Measurements from ENCODE around the gene WBP1L. TPM values are rescaled to one million over a fixed set of nuclear protein-coding genes. Genes with fewer than 3 reads are reported as not detected.
"Not testable (repeated sequence)": the region's sequence is repeated elsewhere in the genome, so short reads cannot be mapped to it uniquely, and the experiment has no call there.

Gene WBP1L
- total RNA-seq, 1 donor from 2014 or later = 26.1 TPM

DNA sequence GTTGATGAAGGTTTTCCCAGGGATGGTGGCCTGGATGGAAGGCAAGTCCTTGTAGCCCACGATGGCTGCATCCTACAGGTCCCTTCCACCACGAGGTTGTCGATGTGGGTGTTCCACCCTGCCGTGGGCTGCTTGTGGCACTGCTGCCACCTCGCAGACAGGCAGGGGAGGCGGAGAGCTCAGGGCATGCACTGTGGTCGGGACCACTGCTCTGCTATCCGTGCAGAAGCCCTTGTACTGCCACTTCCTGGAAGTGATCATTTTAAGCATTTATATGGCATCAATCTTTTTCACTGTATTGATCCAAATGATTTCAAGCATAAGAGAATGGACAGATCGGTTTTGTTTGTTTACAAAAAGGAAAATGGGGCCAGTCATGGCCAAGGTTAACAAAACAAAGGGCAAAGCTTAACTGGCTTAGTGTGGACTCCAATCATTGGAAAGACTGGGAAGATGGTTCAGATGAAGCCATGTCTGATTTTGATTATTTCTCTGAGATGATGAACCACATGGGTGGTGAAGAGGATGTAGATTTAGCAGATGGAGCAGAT, 101.7 kb downstream of the WBP1L start:
- TF ChIP-seq, protein P1, sequence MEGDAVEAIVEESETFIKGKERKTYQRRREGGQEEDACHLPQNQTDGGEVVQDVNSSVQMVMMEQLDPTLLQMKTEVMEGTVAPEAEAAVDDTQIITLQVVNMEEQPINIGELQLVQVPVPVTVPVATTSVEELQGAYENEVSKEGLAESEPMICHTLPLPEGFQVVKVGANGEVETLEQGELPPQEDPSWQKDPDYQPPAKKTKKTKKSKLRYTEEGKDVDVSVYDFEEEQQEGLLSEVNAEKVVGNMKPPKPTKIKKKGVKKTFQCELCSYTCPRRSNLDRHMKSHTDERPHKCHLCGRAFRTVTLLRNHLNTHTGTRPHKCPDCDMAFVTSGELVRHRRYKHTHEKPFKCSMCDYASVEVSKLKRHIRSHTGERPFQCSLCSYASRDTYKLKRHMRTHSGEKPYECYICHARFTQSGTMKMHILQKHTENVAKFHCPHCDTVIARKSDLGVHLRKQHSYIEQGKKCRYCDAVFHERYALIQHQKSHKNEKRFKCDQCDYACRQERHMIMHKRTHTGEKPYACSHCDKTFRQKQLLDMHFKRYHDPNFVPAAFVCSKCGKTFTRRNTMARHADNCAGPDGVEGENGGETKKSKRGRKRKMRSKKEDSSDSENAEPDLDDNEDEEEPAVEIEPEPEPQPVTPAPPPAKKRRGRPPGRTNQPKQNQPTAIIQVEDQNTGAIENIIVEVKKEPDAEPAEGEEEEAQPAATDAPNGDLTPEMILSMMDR (IDR thresholded peaks at IDR 0.05; ENCODE audit: insufficient read depth, low read length, severe bottlenecking) = no peak
- Histone ChIP-seq H3K36me3 (ENCODE audit: control insufficient read depth, insufficient read depth, low read length) (no peaks in the 10 kb centered on the region), H3K4me3 (ENCODE audit: low read depth, low read length) (no peak overlapping the region), H3K27me3 (ENCODE audit: control insufficient read depth, insufficient read depth, low read length) (peaks cover 2% of the 10 kb centered on the region)
- no peak for FAIRE-seq
- no peak for DNase-seq (ENCODE audit: low read depth)

DNA sequence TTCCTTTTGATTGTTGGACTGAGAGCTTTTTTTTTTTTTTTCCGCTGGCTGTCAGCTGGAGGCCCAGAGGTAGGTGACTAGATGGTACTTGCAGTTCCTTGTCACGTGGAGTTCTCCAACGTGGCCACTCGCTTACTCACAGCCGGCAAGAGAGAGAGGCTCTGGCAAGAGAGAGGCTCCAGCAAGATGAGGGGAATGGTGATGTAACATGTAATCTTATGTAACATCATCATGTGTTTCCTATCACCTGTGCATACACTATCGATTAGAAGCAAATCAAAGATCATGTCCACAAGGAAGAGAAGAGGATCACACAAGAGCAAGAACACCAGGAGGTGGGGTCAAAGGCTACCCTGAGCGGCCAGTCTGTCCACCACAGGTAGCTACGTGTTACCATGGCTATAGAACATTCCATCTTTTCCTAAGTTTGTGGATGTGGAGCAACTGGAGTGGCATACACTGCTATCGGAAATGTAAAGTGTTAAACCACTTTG, 106.3 kb downstream of the WBP1L start:
- no peaks in the 10 kb centered on the region for H3K27me3 ChIP-seq (ENCODE audit: control insufficient read depth, insufficient read depth, low read length)
- FAIRE-seq (no peak), DNase-seq (ENCODE audit: low read depth) (peak; percentile 73)
- TF ChIP-seq, protein P1 (IDR thresholded peaks at IDR 0.05; ENCODE audit: insufficient read depth, low read length, severe bottlenecking) = no peak
- no peaks in the 10 kb centered on the region for H3K36me3 ChIP-seq (ENCODE audit: control insufficient read depth, insufficient read depth, low read length)
- no peak overlapping the region for H3K4me3 ChIP-seq (ENCODE audit: low read depth, low read length)

DNA sequence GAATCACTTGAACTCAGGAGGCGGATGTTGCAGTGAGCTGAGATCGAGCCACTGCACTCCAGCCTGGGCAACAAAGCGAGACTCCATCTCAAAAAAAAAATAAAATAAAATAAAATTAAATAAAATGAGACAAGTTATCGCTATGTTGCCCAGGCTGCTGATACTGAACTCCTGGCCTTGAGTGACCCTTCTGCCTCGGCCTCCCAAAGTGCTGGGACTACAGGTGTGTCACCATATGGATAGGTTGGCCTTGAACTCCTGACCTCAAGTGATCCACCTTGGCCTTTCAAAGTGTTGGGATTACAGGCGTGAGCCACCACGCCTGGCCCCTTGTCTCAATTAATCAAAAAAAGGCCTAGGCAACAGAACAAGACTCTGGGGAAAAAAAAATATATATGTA, 109.5 kb downstream of the WBP1L start:
- H3K36me3 ChIP-seq (ENCODE audit: control insufficient read depth, insufficient read depth, low read length); FAIRE-seq; DNase-seq (ENCODE audit: low read depth); H3K4me3 ChIP-seq (ENCODE audit: low read depth, low read length); H3K27me3 ChIP-seq (ENCODE audit: control insufficient read depth, insufficient read depth, low read length): not testable (repeated sequence)

DNA sequence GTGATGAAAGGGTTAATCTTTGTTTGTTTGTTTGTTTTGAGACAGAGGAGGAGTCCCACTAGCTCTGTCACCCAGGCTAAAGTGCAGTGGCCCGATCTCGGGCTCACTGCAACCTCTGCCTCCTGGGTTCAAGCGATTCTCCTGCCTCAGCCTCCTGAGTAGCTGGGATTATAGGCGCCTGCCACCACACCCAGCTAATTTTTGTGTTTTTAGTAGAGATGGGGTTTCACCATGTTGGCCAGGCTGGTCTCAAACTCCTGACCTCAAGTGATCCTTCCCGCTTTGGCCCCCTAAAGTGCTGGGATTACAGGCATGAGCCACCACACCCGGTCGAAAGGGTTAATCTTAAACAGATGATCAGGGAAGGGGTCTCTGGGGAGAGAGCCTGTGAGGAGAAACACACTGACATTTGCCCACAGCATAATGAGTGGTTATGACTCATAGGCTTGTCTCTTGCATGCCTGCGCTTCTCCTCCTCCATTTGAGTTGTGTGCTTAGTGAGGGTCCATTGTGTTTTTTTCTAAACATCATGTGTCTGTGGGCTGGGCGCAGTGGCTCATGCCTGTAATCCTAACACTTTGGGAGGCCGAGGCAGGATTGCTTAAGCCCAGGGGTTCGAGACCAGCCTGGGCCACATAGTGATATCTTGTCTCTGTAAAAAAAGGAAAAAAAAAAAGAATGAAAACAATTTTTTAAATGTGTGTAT, 112.1 kb downstream of the WBP1L start:
- not testable (repeated sequence) for H3K4me3 ChIP-seq (ENCODE audit: low read depth, low read length); H3K27me3 ChIP-seq (ENCODE audit: control insufficient read depth, insufficient read depth, low read length); H3K36me3 ChIP-seq (ENCODE audit: control insufficient read depth, insufficient read depth, low read length); FAIRE-seq
- peak; percentile 87 for DNase-seq (ENCODE audit: low read depth)

DNA sequence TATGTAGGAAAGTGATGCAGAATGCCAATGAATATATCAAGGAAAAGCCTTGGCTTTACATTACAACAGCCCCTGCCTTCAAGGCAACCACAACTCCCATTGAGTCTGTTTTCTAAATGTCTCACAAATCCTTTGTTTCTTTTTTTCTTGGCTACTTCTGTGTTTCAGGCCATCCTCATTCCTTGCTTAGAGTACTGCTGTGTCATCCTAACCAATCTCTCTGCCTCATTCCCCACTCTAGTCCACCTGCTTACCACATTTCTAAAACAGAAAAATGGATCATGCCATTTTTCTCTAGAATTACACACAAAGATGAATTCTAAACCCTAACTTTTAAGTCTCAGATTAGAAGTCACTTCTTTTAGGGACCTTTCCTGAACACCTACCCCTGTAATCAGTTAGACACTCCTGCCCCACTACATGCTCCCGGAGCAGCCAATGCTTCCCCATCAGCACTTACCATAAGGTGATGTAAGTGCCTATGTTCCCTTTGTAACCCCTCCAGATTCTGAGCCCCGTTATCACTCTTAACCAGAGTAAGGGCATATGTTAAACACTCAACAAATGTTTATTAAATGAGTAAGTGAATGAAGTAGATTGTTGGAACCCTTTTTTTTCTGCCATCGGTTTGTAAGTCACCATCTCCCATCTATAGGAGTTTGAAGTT, 113.1 kb downstream of the WBP1L start:
- H3K36me3 ChIP-seq (ENCODE audit: control insufficient read depth, insufficient read depth, low read length) = no peaks in the 10 kb centered on the region
- TF ChIP-seq, protein P1 (IDR thresholded peaks at IDR 0.05; ENCODE audit: insufficient read depth, low read length, severe bottlenecking) = no peak
- H3K4me3 ChIP-seq (ENCODE audit: low read depth, low read length) = no peak overlapping the region
- DNase-seq (ENCODE audit: low read depth) = no peak
- H3K27me3 ChIP-seq (ENCODE audit: control insufficient read depth, insufficient read depth, low read length) = no peaks in the 10 kb centered on the region
- no peak for FAIRE-seq

DNA sequence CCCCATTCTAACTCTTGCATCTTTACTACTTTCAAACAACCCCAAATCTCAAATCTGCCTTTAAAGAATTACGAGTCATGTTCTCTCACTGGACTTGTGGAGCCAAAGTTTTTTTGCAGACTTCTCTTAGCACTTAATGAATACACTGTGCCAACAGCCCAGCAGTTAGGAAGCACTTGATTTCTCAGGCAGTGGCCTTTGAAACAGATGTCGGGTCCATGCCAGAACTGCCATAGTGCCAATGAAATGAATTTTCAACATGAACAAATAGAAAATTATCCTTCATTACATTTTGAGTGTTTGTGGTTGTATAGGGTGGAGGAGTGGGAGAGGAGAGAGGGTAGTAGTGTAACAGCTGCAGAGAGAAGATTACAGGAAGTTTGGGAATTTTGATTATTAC, 116.2 kb downstream of the WBP1L start:
- no peaks in the 10 kb centered on the region for H3K36me3 ChIP-seq (ENCODE audit: control insufficient read depth, insufficient read depth, low read length)
- H3K4me3 ChIP-seq (ENCODE audit: low read depth, low read length) = no peak overlapping the region
- TF ChIP-seq, protein P1 (IDR thresholded peaks at IDR 0.05; ENCODE audit: insufficient read depth, low read length, severe bottlenecking) = no peak
- no peaks in the 10 kb centered on the region for H3K27me3 ChIP-seq (ENCODE audit: control insufficient read depth, insufficient read depth, low read length)
- DNase-seq (ENCODE audit: low read depth) = no peak
- FAIRE-seq = no peak
